ENCODE results near the gene SCNN1A. TPM values are rescaled to one million over a fixed set of nuclear protein-coding genes. Genes with fewer than 3 reads are reported as not detected.

Gene SCNN1A
- total and polyA plus RNA-seq, 4 donors, result 0.61 to 2.4 (median 1.5) TPM

- intact Hi-C loops (cut with DNase I), result no loop called here
- WGBS, 2 donors, result 71 to 86% methylated on average over 1 of the region's 1 CpG
- ATAC-seq (ENCODE audit: low FRiP score), result no peak
- no peak overlapping the region for H3K27ac ChIP-seq (ENCODE audit: low read depth in 1 of 2, low read length in 2 of 2)
- H3K27me3 ChIP-seq (ENCODE audit: control insufficient read depth in 1 of 2, insufficient read depth in 2 of 2, low read length in 1 of 2), result no peaks in the 10 kb centered on the region
- no peak overlapping the region for H3K4me3 ChIP-seq (ENCODE audit: low read length in 2 of 2)
- no peak for DNase-seq
- no peaks in the 10 kb centered on the region for H3K9me3 ChIP-seq (ENCODE audit: control insufficient read depth, low read length)
- no peaks in the 10 kb centered on the region for H3K36me3 ChIP-seq (ENCODE audit: control insufficient read depth in 1 of 2, insufficient read depth in 2 of 2, low read length in 1 of 2)
- no peaks in the 10 kb centered on the region for H3K4me1 ChIP-seq (ENCODE audit: control insufficient read depth in 1 of 2, insufficient read depth in 2 of 2, low read length in 2 of 2)
Measured at GRCh38 chr12:6358881-6359280, 16.5 kb downstream of the SCNN1A start.

- no peak overlapping the region for H3K4me3 ChIP-seq (ENCODE audit: low read length in 2 of 2)
- intact Hi-C loops (cut with DNase I), result no loop called here
- no peaks in the 10 kb centered on the region for H3K4me1 ChIP-seq (ENCODE audit: control insufficient read depth in 1 of 2, insufficient read depth in 2 of 2, low read length in 2 of 2)
- DNase-seq (no peak), ATAC-seq (ENCODE audit: low FRiP score) (no peak)
- H3K27ac ChIP-seq (ENCODE audit: low read depth in 1 of 2, low read length in 2 of 2), result no peak overlapping the region
- 90 to 92% methylated on average over 5 of the region's 5 CpGs for WGBS, 2 donors
- no peaks in the 10 kb centered on the region for H3K27me3 ChIP-seq (ENCODE audit: control insufficient read depth in 1 of 2, insufficient read depth in 2 of 2, low read length in 1 of 2)
- no peaks in the 10 kb centered on the region for H3K9me3 ChIP-seq (ENCODE audit: control insufficient read depth, low read length)
- H3K36me3 ChIP-seq (ENCODE audit: control insufficient read depth in 1 of 2, insufficient read depth in 2 of 2, low read length in 1 of 2), result no peaks in the 10 kb centered on the region
Measured at GRCh38 chr12:6356374-6356820, 19.0 kb downstream of the SCNN1A start.

- Histone ChIP-seq H3K9me3 (ENCODE audit: control insufficient read depth, low read length) (no peaks in the 10 kb centered on the region), H3K4me1 (ENCODE audit: control insufficient read depth in 1 of 2, insufficient read depth in 2 of 2, low read length in 2 of 2) (no peaks in the 10 kb centered on the region), H3K27ac (ENCODE audit: low read depth in 1 of 2, low read length in 2 of 2) (no peak overlapping the region), H3K4me3 (ENCODE audit: low read length in 2 of 2) (no peak overlapping the region), H3K36me3 (ENCODE audit: control insufficient read depth in 1 of 2, insufficient read depth in 2 of 2, low read length in 1 of 2) (no peaks in the 10 kb centered on the region), H3K27me3 (ENCODE audit: control insufficient read depth in 1 of 2, insufficient read depth in 2 of 2, low read length in 1 of 2) (no peaks in the 10 kb centered on the region)
- WGBS, 2 donors, result 76 to 83% methylated on average over 8 of the region's 8 CpGs
- ATAC-seq (ENCODE audit: low FRiP score), result no peak
- no peak for DNase-seq
- intact Hi-C loops (cut with DNase I), result no loop called here
Measured at GRCh38 chr12:6355491-6356373, 19.6 kb downstream of the SCNN1A start.

DNA sequence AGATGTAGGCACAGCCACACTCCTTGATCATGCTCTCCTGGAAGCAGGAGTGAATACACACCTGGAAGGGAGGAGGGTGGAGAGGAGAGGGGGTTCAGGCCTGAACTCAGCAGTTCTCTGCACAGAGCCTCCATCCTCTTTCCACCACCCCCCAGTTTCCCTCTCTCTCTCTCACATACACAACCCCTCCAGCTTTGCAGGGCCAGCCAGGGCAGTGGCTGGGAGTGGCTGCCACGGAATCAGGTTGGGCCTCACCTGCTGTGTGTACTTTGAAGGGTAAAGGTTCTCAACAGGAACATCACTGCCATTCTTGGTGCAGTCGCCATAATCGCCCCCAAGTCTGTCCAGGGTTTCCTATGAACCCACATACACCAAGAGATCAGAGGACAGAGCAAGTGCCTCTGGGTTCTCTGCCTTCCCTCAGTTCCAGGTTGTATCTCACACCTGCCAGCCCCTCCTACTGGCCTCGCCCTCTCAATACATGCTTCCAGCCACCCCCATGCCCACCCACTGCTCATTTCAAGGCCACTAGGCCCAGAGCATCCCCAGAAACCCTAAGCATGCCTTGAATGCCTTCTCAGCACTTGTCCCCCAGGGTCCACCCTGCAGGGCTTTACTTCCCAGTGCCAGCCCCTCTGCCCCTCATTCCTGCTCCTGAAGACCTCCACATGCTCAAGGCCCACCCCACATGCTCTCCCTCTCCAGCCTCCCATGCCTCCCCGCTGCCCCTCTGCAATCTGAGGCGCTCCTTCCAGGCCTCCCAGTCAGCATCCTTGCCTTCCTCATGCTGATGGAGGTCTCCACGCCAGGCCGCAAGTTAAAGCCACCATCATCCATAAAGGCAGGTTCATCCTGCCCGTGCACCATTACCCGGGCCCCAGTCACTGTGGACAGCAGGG lies 20.6 kb downstream of the SCNN1A start:
- Histone ChIP-seq H3K27ac (ENCODE audit: low read depth in 1 of 2, low read length in 2 of 2) (no peak overlapping the region), H3K4me3 (ENCODE audit: low read length in 2 of 2) (no peak overlapping the region), H3K9me3 (ENCODE audit: control insufficient read depth, low read length) (no peaks in the 10 kb centered on the region), H3K4me1 (ENCODE audit: control insufficient read depth in 1 of 2, insufficient read depth in 2 of 2, low read length in 2 of 2) (no peaks in the 10 kb centered on the region), H3K36me3 (ENCODE audit: control insufficient read depth in 1 of 2, insufficient read depth in 2 of 2, low read length in 1 of 2) (no peaks in the 10 kb centered on the region), H3K27me3 (ENCODE audit: control insufficient read depth in 1 of 2, insufficient read depth in 2 of 2, low read length in 1 of 2) (no peaks in the 10 kb centered on the region)
- intact Hi-C loops (cut with DNase I), result no loop called here
- 94 to 97% methylated on average over 10 of the region's 10 CpGs for WGBS, 2 donors
- DNase-seq, result no peak
- no peak for ATAC-seq (ENCODE audit: low FRiP score)

DNA sequence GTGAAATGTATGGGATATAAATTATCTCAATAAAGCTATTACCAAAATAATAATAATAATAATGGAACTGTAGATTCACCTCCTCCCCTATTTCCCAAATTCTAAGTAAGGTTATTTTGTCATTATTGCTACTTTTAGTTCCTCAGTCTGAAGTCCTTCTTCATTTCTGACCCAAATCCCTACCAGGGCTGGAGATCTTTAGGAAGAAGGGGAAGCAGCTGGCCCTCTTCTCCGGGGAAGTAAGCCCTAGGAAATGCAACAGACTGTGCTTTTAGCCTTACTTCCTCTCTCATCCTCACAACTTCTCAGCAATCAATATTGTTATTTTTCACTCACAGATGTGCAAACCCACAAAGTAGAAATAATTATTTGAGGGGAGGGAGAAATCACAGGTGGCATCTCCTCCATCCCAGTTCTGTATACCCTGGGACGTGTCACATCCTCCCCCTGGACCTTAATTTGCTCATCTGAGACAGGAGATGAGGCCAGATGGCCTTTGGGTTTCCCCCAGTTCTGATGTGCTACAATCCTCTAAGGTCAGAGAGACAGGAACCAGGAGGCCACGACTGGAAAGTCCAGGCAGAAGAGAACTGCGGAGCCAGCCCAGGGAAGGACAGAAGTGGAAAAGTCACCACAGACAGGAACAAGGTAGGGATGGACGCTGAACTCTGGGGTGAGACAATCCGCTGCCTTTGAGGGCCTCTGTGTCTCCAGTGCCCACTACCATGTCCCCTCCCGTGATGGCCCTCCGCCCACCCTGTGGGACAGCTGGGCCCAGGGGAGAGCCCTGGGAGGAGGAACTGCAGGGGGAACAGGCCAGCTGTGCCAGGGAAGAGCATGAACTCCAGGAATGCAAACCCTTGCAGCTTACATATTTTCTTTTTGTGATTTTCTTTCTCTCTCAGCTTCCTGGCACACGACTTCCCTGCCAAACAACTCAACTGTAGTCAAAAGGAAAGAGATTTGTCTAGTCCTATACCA lies 22.9 kb downstream of the SCNN1A start:
- H3K27me3 ChIP-seq (ENCODE audit: control insufficient read depth in 1 of 2, insufficient read depth in 2 of 2, low read length in 1 of 2), result no peaks in the 10 kb centered on the region
- no peaks in the 10 kb centered on the region for H3K36me3 ChIP-seq (ENCODE audit: control insufficient read depth in 1 of 2, insufficient read depth in 2 of 2, low read length in 1 of 2)
- no peak overlapping the region for H3K27ac ChIP-seq (ENCODE audit: low read depth in 1 of 2, low read length in 2 of 2)
- DNase-seq (no peak), ATAC-seq (ENCODE audit: low FRiP score) (peak; percentile 24)
- intact Hi-C loops (cut with DNase I), result no loop called here
- 73 to 75% methylated on average over 8 to 9 of the region's 9 CpGs for WGBS, 2 donors
- H3K4me3 ChIP-seq (ENCODE audit: low read length in 2 of 2), result no peak overlapping the region
- H3K4me1 ChIP-seq (ENCODE audit: control insufficient read depth in 1 of 2, insufficient read depth in 2 of 2, low read length in 2 of 2), result no peaks in the 10 kb centered on the region
- H3K9me3 ChIP-seq (ENCODE audit: control insufficient read depth, low read length), result no peaks in the 10 kb centered on the region

DNA sequence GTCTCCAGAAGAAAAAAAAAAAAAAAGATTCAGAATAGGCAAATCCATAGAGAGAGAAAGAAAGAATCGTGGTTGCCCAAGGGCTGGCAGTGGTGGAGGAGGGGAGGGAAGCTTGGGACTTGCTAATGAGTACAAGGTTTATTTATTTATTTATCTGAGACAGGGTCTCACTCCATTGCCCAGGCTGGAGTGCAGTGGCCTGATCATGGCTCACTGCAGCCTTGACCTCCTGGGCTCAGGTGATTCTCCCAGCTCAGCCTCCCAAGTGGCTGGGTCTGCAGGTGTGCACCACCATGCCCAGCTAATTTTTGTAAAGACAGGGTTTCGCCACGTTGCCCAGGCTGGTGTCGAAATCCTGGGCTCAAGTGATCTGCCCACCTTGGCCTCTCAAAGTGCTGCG lies 23.7 kb downstream of the SCNN1A start:
- Histone ChIP-seq H3K27me3 (ENCODE audit: control insufficient read depth in 1 of 2, insufficient read depth in 2 of 2, low read length in 1 of 2) (no peaks in the 10 kb centered on the region), H3K27ac (ENCODE audit: low read depth in 1 of 2, low read length in 2 of 2) (no peak overlapping the region), H3K9me3 (ENCODE audit: control insufficient read depth, low read length) (no peaks in the 10 kb centered on the region), H3K4me3 (ENCODE audit: low read length in 2 of 2) (no peak overlapping the region), H3K4me1 (ENCODE audit: control insufficient read depth in 1 of 2, insufficient read depth in 2 of 2, low read length in 2 of 2) (no peaks in the 10 kb centered on the region), H3K36me3 (ENCODE audit: control insufficient read depth in 1 of 2, insufficient read depth in 2 of 2, low read length in 1 of 2) (no peaks in the 10 kb centered on the region)
- WGBS, 2 donors, result 89 to 90% methylated on average over 5 of the region's 5 CpGs
- DNase-seq (no peak), ATAC-seq (ENCODE audit: low FRiP score) (no peak)
- intact Hi-C loops (cut with DNase I), result no loop called here

GRCh38 chr12:6347367-6348338 lies 27.7 kb downstream of the SCNN1A start:
- 40% methylated on average over 19 of the region's 19 CpGs for WGBS, 2 donors
- intact Hi-C loops (cut with DNase I), result loop anchor here in 1 of 2 donors (1.0 kb wide), 1 partner anchor 24 kb away; no protein-coding TSS in a partner anchor
- Histone ChIP-seq H3K4me1 (ENCODE audit: control insufficient read depth in 1 of 2, insufficient read depth in 2 of 2, low read length in 2 of 2) (peaks cover 2 to 3% of the 10 kb centered on the region in 2 donors), H3K4me3 (ENCODE audit: low read length in 2 of 2) (no peak overlapping the region), H3K27me3 (ENCODE audit: control insufficient read depth in 1 of 2, insufficient read depth in 2 of 2, low read length in 1 of 2) (no peaks in the 10 kb centered on the region), H3K27ac (ENCODE audit: low read depth in 1 of 2, low read length in 2 of 2) (peak overlapping the region; percentile 49 to 89), H3K36me3 (ENCODE audit: control insufficient read depth in 1 of 2, insufficient read depth in 2 of 2, low read length in 1 of 2) (no peaks in the 10 kb centered on the region), H3K9me3 (ENCODE audit: control insufficient read depth, low read length) (no peaks in the 10 kb centered on the region)
- DNase-seq, result peak; percentile 90 to 91
- peak; percentile 90 for ATAC-seq (ENCODE audit: low FRiP score)
